Liver (tissue), 9 donors: ENCODE results near the gene ANKRD11. TPM values are rescaled to one million over a fixed set of nuclear protein-coding genes. Genes with fewer than 3 reads are reported as not detected.

Source experiments
- DNase-seq: peaks from one replicate; pipeline ENCODE4 v3.0.0-alpha.2; 2017; ENCODE audit warnings: low spot score
- H3K27ac ChIP-seq, 2 donors: one replicate each; pipeline ENCODE4 v1.7.0; 2013; ENCODE audit warnings: inconsistent platforms in 2 of 2, low read length in 2 of 2, control low read depth in 1 of 2, low read depth in 1 of 2, mild to moderate bottlenecking in 1 of 2
- H3K27me3 ChIP-seq, 4 donors: one replicate each; pipeline versions ENCODE4 v1.6.1 to v1.7.0; 2013; ENCODE audit warnings: low read length in 3 of 4, inconsistent platforms in 1 of 4, mild to moderate bottlenecking in 1 of 4, moderate library complexity in 1 of 4; ENCODE audit not compliant: control insufficient read depth in 4 of 4, insufficient read depth in 4 of 4
- H3K36me3 ChIP-seq, 4 donors: one replicate each; pipeline versions ENCODE4 v1.6.1 to v1.7.0; 2013; ENCODE audit warnings: low read length in 3 of 4, mild to moderate bottlenecking in 3 of 4, low read depth in 1 of 4, moderate library complexity in 1 of 4; ENCODE audit not compliant: control insufficient read depth in 4 of 4, insufficient read depth in 3 of 4
- H3K4me1 ChIP-seq, 4 donors: one replicate each; pipeline versions ENCODE4 v1.6.1 to v1.7.0; 2013; ENCODE audit warnings: low read length in 3 of 4, mild to moderate bottlenecking in 3 of 4, moderate library complexity in 1 of 4; ENCODE audit not compliant: control insufficient read depth in 4 of 4, insufficient read depth in 4 of 4
- H3K4me3 ChIP-seq, 3 donors: one replicate each; pipeline versions ENCODE4 v1.6.1 to v1.7.0; 2013; ENCODE audit warnings: low read length in 3 of 3, control low read depth in 1 of 3, low read depth in 1 of 3, mild to moderate bottlenecking in 1 of 3
- H3K9ac ChIP-seq, 2 donors: one replicate each; pipeline ENCODE4 v1.7.0; 2013; ENCODE audit warnings: low read length in 2 of 2, mild to moderate bottlenecking in 2 of 2, moderate library complexity in 2 of 2, control low read depth in 1 of 2, low read depth in 1 of 2
- H3K9me3 ChIP-seq, 4 donors: one replicate each; pipeline versions ENCODE4 v1.6.1 to v1.7.0; 2013; ENCODE audit warnings: low read length in 3 of 4; ENCODE audit not compliant: control insufficient read depth in 4 of 4
- ATF3 ChIP-seq: IDR thresholded peaks from 2 replicates; pipeline ENCODE4 v1.6.1; 2016; ENCODE audit warnings: antibody characterized with exemption
- CTCF ChIP-seq: fragments of 150-350 bp; IDR thresholded peaks from 2 replicates; pipeline ENCODE4 v1.5.1; 2017; ENCODE audit warnings: improper control_type of control experiment, low read depth, low read length; ENCODE audit not compliant: missing input control
- FOXA1 ChIP-seq: IDR thresholded peaks from 2 replicates; pipeline ENCODE4 v1.6.1; 2016; ENCODE audit warnings: antibody characterized with exemption
- FOXA2 ChIP-seq: IDR thresholded peaks from 2 replicates; pipeline ENCODE4 v1.6.1; 2016; ENCODE audit warnings: antibody characterized with exemption
- MAX ChIP-seq: IDR thresholded peaks from 2 replicates; pipeline ENCODE4 v1.6.1; 2016; ENCODE audit warnings: antibody characterized with exemption
- REST ChIP-seq: IDR thresholded peaks from 2 replicates; pipeline ENCODE4 v1.6.1; 2016; ENCODE audit warnings: antibody characterized with exemption, mild to moderate bottlenecking
- SP1 ChIP-seq: IDR thresholded peaks from 2 replicates; pipeline ENCODE4 v1.6.1; 2018; ENCODE audit warnings: antibody characterized with exemption, mild to moderate bottlenecking
- TAF1 ChIP-seq: conservative IDR thresholded peaks from 2 replicates; pipeline ENCODE4 v1.6.1; 2016; ENCODE audit warnings: antibody characterized with exemption, mild to moderate bottlenecking
- YY1 ChIP-seq: IDR thresholded peaks from 2 replicates; pipeline ENCODE4 v1.6.1; 2016; ENCODE audit warnings: antibody characterized with exemption, mild to moderate bottlenecking
- ZBTB33 ChIP-seq: IDR thresholded peaks from 2 replicates; pipeline ENCODE4 v1.6.1; 2016; ENCODE audit warnings: antibody characterized with exemption
- WGBS: extraction: QIAGEN DNeasy Blood & Tissue Kit; methylation state at CpG from one replicate; pipeline ENCODE4 v1.1.7; 2013; 5-methylcytosine and 5-hydroxymethylcytosine counted together
- polyA plus RNA-seq, 2 donors: library from polyadenylated mRNA; stranded (reverse) in 1 of 2; unstranded in 1 of 2; fragments of 200-250 nt in 1 of 2; fragments of >200 nt in 1 of 2; fragmentation: Nextera tagmentation in 1 of 2; extraction: Ambion mirVana in 1 of 2; gene quantifications; one replicate each; pipeline versions ENCODE4 v1.2.1 to v1.2.3, GENCODE V29; 2013 to 2015
- total RNA-seq, 2 donors: library from RNA; depleted of rRNA; stranded (reverse); fragments of >200 nt; gene quantifications; one replicate each; pipeline ENCODE4 v1.2.3, GENCODE V29; 2014
- donor health status: healthy.
- donor health status: healthy.
- donor health status: healthy.
- donor health status: healthy.
- donor health status: healthy.

The ANKRD11 gene
- total and polyA plus RNA-seq, 4 donors = 16.3 to 55.1 (median 28.0) TPM

GRCh38 chr16:89367538-89367915 is 122.8 kb downstream of the ANKRD11 start:
- TF ChIP-seq REST = no peak
- no peak for TF ChIP-seq FOXA1
- no peak for TF ChIP-seq TAF1
- no peak for TF ChIP-seq ZBTB33
- peaks cover 6 to 37% (median 26%) of the 10 kb centered on the region in 4 donors for H3K4me1 ChIP-seq
- no peaks in the 10 kb centered on the region for H3K9me3 ChIP-seq
- no peak overlapping the region for H3K4me3 ChIP-seq
- H3K9ac ChIP-seq = no peak overlapping the region
- H3K27me3 ChIP-seq = no peaks in the 10 kb centered on the region
- DNase-seq = no peak
- 97% methylated on average over 7 of the region's 7 CpGs for WGBS
- H3K36me3 ChIP-seq = peaks cover 0 to 5% (median 0%) of the 10 kb centered on the region in 4 donors
- H3K27ac ChIP-seq = no peak overlapping the region

- peaks cover 6 to 42% (median 28%) of the 10 kb centered on the region in 4 donors for H3K4me1 ChIP-seq
- WGBS = 93% methylated on average over 37 of the region's 37 CpGs
- no peak for DNase-seq
- no peak overlapping the region for H3K4me3 ChIP-seq
- no peaks in the 10 kb centered on the region for H3K9me3 ChIP-seq
- TF ChIP-seq ZBTB33 = no peak
- TF ChIP-seq MAX = no peak
- no peak for TF ChIP-seq FOXA2
- no peak for TF ChIP-seq CTCF
- TF ChIP-seq YY1 = no peak
- no peak for TF ChIP-seq ATF3
- TF ChIP-seq SP1 = no peak
- TF ChIP-seq TAF1 = no peak
- H3K9ac ChIP-seq = no peak overlapping the region
- H3K27me3 ChIP-seq = no peaks in the 10 kb centered on the region
- H3K36me3 ChIP-seq = peaks cover 0 to 5% (median 0%) of the 10 kb centered on the region in 4 donors
- no peak overlapping the region for H3K27ac ChIP-seq
Measured at GRCh38 chr16:89366561-89367537, 123.5 kb downstream of the ANKRD11 start.
